ENCODE data around the gene ARL6IP1.
"Not testable (repeated sequence)": the region's sequence is repeated elsewhere in the genome, so short reads cannot be mapped to it uniquely, and the experiment has no call there.

- TF ChIP-seq, protein P1, sequence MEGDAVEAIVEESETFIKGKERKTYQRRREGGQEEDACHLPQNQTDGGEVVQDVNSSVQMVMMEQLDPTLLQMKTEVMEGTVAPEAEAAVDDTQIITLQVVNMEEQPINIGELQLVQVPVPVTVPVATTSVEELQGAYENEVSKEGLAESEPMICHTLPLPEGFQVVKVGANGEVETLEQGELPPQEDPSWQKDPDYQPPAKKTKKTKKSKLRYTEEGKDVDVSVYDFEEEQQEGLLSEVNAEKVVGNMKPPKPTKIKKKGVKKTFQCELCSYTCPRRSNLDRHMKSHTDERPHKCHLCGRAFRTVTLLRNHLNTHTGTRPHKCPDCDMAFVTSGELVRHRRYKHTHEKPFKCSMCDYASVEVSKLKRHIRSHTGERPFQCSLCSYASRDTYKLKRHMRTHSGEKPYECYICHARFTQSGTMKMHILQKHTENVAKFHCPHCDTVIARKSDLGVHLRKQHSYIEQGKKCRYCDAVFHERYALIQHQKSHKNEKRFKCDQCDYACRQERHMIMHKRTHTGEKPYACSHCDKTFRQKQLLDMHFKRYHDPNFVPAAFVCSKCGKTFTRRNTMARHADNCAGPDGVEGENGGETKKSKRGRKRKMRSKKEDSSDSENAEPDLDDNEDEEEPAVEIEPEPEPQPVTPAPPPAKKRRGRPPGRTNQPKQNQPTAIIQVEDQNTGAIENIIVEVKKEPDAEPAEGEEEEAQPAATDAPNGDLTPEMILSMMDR (IDR thresholded peaks at IDR 0.05; ENCODE audit: low read length): not testable (repeated sequence)
- not testable (repeated sequence) for TF ChIP-seq EZH2phosphoT487 (IDR thresholded peaks at IDR 0.05; ENCODE audit: low read length); EZH2 (optimal IDR thresholded peaks at IDR 0.05; ENCODE audit: low read depth, low read length)
Measured at GRCh38 chr16:18774651-18775050, 26.7 kb downstream of the ARL6IP1 start.
